AG10803 (cell line): ENCODE results near the gene SLC28A1.

Experiments used
- DNase-seq: peaks from one replicate; pipeline ENCODE4 v3.0.0; 2010; ENCODE audit warnings: low read depth
- H3K4me3 ChIP-seq: 2 replicates; pipeline ENCODE4 v1.5.1; 2011; ENCODE audit warnings: mild to moderate bottlenecking, low read length, control low read depth
- CTCF ChIP-seq: conservative IDR thresholded peaks from 2 replicates; pipeline ENCODE4 v1.5.1; 2011; ENCODE audit warnings: mild to moderate bottlenecking, low read length, control low read depth, inconsistent platforms

Gene SLC28A1

GRCh38 chr15:84947947-84948830 lies 63.7 kb downstream of the SLC28A1 start:
- no peak for TF ChIP-seq CTCF
- DNase-seq, result peak; percentile 93

GRCh38 chr15:84949043-84949442 lies 64.6 kb downstream of the SLC28A1 start:
- no peak for TF ChIP-seq CTCF
- peak; percentile 73 for DNase-seq
- H3K4me3 ChIP-seq, result no peak overlapping the region

More at GRCh38 chr15:84947947-84948830, 63.7 kb downstream of the SLC28A1 start:
- H3K4me3 ChIP-seq, result no peak overlapping the region

GRCh38 chr15:84949845-84950569 lies 65.5 kb downstream of the SLC28A1 start:
- DNase-seq, result peak; percentile 28
- TF ChIP-seq CTCF, result no peak
- no peak overlapping the region for H3K4me3 ChIP-seq

GRCh38 chr15:84950570-84951111 lies 66.2 kb downstream of the SLC28A1 start:
- DNase-seq, result no peak
- no peak overlapping the region for H3K4me3 ChIP-seq
- no peak for TF ChIP-seq CTCF

- no peak for DNase-seq
- TF ChIP-seq CTCF, result no peak
- no peak overlapping the region for H3K4me3 ChIP-seq
Observed at GRCh38 chr15:84951736-84952135, 67.3 kb downstream of the SLC28A1 start.

- no peak for TF ChIP-seq CTCF
- peak; percentile 19 for DNase-seq
Observed at GRCh38 chr15:84953136-84953535, 68.7 kb downstream of the SLC28A1 start.

More at GRCh38 chr15:84953136-84953535, 68.7 kb downstream of the SLC28A1 start:
- H3K4me3 ChIP-seq, result no peak overlapping the region
